Epithelial cell of proximal tubule (primary cell): ENCODE measurements around the gene MED22. TPM values are rescaled to one million over a fixed set of nuclear protein-coding genes. Genes with fewer than 3 reads are reported as not detected.

Experiments
- DNase-seq: peaks from one replicate; pipeline ENCODE4 v3.0.0-alpha.2; 2011; ENCODE audit warnings: low read depth
- H3K4me3 ChIP-seq: 2 replicates; pipeline ENCODE4 v1.5.1; 2011; ENCODE audit warnings: low read depth, mild to moderate bottlenecking, low read length
- total RNA-seq: library from RNA; depleted of rRNA; stranded (reverse); fragments of >200 nt; gene quantifications from 2 replicates; pipeline ENCODE4 v1.2.3, GENCODE V29; 2015
- TF ChIP-seq, protein P1 (sequence below): conservative IDR thresholded peaks from 2 replicates; pipeline ENCODE4 v1.5.1; 2012; ENCODE audit warnings: low read depth, mild to moderate bottlenecking, low read length

Gene MED22
- total RNA-seq, 1 donor from 2014 or later: 18.4 TPM

DNA sequence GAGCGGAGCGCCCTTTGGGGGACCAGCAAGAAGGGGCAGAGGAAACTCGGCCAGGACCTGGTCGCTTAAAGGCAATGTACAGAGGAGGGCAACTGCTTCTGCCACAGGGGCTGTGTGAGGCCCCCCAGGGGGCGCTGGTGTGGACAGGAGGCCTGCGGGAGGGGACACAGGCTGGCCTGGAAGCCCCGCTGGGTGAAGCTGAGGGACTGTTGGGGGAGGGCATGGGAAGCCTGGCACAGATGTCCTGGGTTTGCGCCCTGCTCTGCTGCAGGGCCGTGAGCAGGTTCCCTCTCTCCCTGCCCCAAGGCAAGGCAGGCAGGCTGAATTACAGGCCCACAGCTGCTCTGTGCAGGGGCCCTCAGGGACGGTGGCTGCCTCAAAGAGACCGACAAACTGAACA is 5.4 kb downstream of the MED22 start:
- H3K4me3 ChIP-seq: no peak overlapping the region
- no peak for DNase-seq
- TF ChIP-seq, protein P1, sequence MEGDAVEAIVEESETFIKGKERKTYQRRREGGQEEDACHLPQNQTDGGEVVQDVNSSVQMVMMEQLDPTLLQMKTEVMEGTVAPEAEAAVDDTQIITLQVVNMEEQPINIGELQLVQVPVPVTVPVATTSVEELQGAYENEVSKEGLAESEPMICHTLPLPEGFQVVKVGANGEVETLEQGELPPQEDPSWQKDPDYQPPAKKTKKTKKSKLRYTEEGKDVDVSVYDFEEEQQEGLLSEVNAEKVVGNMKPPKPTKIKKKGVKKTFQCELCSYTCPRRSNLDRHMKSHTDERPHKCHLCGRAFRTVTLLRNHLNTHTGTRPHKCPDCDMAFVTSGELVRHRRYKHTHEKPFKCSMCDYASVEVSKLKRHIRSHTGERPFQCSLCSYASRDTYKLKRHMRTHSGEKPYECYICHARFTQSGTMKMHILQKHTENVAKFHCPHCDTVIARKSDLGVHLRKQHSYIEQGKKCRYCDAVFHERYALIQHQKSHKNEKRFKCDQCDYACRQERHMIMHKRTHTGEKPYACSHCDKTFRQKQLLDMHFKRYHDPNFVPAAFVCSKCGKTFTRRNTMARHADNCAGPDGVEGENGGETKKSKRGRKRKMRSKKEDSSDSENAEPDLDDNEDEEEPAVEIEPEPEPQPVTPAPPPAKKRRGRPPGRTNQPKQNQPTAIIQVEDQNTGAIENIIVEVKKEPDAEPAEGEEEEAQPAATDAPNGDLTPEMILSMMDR: peak; percentile 41

- TF ChIP-seq, protein P1: peak; percentile 42
- no peak overlapping the region for H3K4me3 ChIP-seq
- no peak for DNase-seq
Measured at GRCh38 chr9:133342069-133342406, 5.9 kb downstream of the MED22 start.

GRCh38 chr9:133341369-133342068 is 6.4 kb downstream of the MED22 start:
- no peak for DNase-seq
- H3K4me3 ChIP-seq: no peak overlapping the region
- TF ChIP-seq, protein P1: no peak

DNA sequence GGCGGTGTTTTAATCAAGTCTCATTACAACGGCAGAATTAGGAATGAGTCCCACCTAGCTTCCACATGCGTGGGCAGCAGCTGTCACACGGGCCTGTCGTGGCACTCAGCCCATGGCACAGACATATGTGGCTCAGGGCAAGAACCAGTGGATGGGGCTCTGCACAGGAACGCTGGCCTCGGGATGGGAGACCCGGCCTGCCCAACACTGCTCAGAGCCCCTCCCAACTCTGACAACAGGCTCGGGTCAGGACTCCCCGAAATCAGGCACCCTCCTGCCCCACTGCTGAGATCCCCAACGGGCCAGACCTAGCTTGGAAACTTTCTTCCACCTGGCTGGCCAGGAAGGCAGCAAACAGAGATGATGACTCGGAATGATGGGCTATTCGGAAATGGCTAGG is 7.0 kb downstream of the MED22 start:
- TF ChIP-seq, protein P1: no peak
- DNase-seq: no peak
- H3K4me3 ChIP-seq: no peak overlapping the region

- DNase-seq: no peak
- no peak overlapping the region for H3K4me3 ChIP-seq
- TF ChIP-seq, protein P1: no peak
Measured at GRCh38 chr9:133340256-133340655, 7.7 kb downstream of the MED22 start.

GRCh38 chr9:133339641-133340040 is 8.3 kb downstream of the MED22 start:
- TF ChIP-seq, protein P1: no peak
- DNase-seq: no peak
- no peak overlapping the region for H3K4me3 ChIP-seq
